ENCODE measurements around the gene GNG7. TPM values are rescaled to one million over a fixed set of nuclear protein-coding genes. Genes with fewer than 3 reads are reported as not detected.

Gene GNG7
- polyA plus RNA-seq, 1 of the 3 experiments (the other 2 are of a cell fraction), result 2.2 TPM

DNA sequence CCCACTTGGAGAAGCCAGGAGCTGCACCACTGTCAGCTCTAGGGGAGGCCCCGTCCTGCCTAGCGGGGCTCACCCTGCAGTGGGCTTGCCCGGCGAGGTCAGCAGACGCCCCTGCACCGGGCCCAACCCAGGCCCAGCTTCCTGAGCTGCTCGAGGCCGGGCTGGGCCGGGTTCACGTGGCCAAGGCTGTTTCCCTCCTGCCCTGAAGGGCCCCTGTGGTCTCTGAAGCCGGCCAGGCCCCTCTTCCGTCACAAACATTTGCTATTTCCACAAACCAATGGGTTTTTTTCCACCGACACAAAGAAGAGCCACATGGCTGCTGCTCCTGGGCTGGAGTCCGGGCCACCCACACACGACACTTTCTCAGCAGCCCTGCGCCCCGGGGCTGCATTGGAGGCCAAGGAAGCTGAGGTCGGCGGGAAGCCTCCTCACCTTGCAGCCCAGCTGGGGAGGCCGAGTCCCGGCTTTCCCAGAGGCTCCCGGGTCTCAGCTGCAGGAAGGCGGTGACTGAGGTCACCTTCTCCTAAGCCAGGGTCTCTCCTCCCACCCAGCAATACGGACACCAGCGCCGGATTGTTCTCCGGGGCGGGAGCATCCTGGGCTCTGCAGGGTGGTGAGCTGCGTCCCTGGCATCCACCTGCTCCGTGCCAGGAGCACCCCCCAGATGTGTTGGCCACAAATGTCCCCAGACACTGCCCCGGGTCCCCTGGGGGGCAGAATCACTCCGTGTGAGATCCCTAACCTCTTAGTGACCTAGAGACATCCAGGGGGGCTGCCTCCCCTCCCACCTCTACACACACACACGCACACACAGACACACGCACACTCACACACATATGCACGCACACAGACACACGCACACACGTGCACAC lies 146.0 kb downstream of the GNG7 start:
- no peak overlapping the region for H2AFZ ChIP-seq (ENCODE audit: low read depth)
- no peak for DNase-seq
- CTCF ChIA-PET, result interaction anchor here (1.1 kb wide), 1 partner anchor 23 kb away, joined by 3 read pairs; no protein-coding TSS in a partner anchor
- POLR2A ChIA-PET, result interaction anchor here (0.5 kb wide), 1 partner anchor 108 kb away, joined by 4 read pairs; no protein-coding TSS in a partner anchor
- TF ChIP-seq, protein P1, sequence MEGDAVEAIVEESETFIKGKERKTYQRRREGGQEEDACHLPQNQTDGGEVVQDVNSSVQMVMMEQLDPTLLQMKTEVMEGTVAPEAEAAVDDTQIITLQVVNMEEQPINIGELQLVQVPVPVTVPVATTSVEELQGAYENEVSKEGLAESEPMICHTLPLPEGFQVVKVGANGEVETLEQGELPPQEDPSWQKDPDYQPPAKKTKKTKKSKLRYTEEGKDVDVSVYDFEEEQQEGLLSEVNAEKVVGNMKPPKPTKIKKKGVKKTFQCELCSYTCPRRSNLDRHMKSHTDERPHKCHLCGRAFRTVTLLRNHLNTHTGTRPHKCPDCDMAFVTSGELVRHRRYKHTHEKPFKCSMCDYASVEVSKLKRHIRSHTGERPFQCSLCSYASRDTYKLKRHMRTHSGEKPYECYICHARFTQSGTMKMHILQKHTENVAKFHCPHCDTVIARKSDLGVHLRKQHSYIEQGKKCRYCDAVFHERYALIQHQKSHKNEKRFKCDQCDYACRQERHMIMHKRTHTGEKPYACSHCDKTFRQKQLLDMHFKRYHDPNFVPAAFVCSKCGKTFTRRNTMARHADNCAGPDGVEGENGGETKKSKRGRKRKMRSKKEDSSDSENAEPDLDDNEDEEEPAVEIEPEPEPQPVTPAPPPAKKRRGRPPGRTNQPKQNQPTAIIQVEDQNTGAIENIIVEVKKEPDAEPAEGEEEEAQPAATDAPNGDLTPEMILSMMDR (IDR thresholded peaks at IDR 0.05), result no peak
- TF ChIP-seq, protein P2, sequence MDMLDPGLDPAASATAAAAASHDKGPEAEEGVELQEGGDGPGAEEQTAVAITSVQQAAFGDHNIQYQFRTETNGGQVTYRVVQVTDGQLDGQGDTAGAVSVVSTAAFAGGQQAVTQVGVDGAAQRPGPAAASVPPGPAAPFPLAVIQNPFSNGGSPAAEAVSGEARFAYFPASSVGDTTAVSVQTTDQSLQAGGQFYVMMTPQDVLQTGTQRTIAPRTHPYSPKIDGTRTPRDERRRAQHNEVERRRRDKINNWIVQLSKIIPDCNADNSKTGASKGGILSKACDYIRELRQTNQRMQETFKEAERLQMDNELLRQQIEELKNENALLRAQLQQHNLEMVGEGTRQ (IDR thresholded peaks at IDR 0.05; ENCODE audit: borderline replicate concordance, low read depth, low read length), result no peak
- no peak for TF ChIP-seq TEAD4 (IDR thresholded peaks at IDR 0.05; ENCODE audit: borderline replicate concordance, insufficient read depth)
- no peak for TF ChIP-seq GABPA (IDR thresholded peaks at IDR 0.05; ENCODE audit: low read depth)
- no peak for TF ChIP-seq EP300 (IDR thresholded peaks at IDR 0.05; ENCODE audit: borderline replicate concordance in 1 of 2, low read depth in 1 of 2, low read length in 1 of 2)
- TF ChIP-seq SIN3A (IDR thresholded peaks at IDR 0.05; ENCODE audit: borderline replicate concordance, low read depth, low read length), result no peak
- no peak for TF ChIP-seq ELF1 (IDR thresholded peaks at IDR 0.05)
- TF ChIP-seq RFX5 (IDR thresholded peaks at IDR 0.05; ENCODE audit: low read length), result no peak
- no peak for TF ChIP-seq MEF2A (IDR thresholded peaks at IDR 0.05; ENCODE audit: borderline replicate concordance, low read depth)
- TF ChIP-seq SMC3 (IDR thresholded peaks at IDR 0.05; ENCODE audit: low read depth, low read length), result no peak
- TF ChIP-seq, protein P3, sequence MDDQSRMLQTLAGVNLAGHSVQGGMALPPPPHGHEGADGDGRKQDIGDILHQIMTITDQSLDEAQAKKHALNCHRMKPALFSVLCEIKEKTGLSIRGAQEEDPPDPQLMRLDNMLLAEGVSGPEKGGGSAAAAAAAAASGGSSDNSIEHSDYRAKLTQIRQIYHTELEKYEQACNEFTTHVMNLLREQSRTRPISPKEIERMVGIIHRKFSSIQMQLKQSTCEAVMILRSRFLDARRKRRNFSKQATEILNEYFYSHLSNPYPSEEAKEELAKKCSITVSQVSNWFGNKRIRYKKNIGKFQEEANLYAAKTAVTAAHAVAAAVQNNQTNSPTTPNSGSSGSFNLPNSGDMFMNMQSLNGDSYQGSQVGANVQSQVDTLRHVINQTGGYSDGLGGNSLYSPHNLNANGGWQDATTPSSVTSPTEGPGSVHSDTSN (IDR thresholded peaks at IDR 0.05), result no peak
- TF ChIP-seq MXI1 (IDR thresholded peaks at IDR 0.05; ENCODE audit: low read depth, low read length), result no peak
- TF ChIP-seq, protein P4, sequence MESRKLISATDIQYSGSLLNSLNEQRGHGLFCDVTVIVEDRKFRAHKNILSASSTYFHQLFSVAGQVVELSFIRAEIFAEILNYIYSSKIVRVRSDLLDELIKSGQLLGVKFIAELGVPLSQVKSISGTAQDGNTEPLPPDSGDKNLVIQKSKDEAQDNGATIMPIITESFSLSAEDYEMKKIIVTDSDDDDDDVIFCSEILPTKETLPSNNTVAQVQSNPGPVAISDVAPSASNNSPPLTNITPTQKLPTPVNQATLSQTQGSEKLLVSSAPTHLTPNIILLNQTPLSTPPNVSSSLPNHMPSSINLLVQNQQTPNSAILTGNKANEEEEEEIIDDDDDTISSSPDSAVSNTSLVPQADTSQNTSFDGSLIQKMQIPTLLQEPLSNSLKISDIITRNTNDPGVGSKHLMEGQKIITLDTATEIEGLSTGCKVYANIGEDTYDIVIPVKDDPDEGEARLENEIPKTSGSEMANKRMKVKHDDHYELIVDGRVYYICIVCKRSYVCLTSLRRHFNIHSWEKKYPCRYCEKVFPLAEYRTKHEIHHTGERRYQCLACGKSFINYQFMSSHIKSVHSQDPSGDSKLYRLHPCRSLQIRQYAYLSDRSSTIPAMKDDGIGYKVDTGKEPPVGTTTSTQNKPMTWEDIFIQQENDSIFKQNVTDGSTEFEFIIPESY (IDR thresholded peaks at IDR 0.05; ENCODE audit: borderline replicate concordance, low read depth), result no peak
- TF ChIP-seq RCOR1 (IDR thresholded peaks at IDR 0.05; ENCODE audit: low read length), result no peak
- no peak overlapping the region for H3K4me2 ChIP-seq
- H4K20me1 ChIP-seq (ENCODE audit: insufficient read depth), result no peaks in the 10 kb centered on the region
- H3K9me3 ChIP-seq, result no peaks in the 10 kb centered on the region
- H3K9me2 ChIP-seq, result no peaks in the 10 kb centered on the region
- H3K27me3 ChIP-seq (ENCODE audit: insufficient read depth), result no peaks in the 10 kb centered on the region
- peaks cover 23% of the 10 kb centered on the region for H3F3A ChIP-seq (replicated peaks; ENCODE audit: insufficient read depth)
- H3K4me1 ChIP-seq (ENCODE audit: control insufficient read depth in 1 of 2, insufficient read depth in 2 of 2, low read depth in 1 of 2, low read length in 1 of 2), result no peaks in the 10 kb centered on the region
- no peaks in the 10 kb centered on the region for H3K79me2 ChIP-seq (ENCODE audit: insufficient read depth)
- H3K4me3 ChIP-seq (ENCODE audit: low read depth in 2 of 2, low read length in 1 of 2), result no peak overlapping the region
- 84% methylated on average over 11 of the region's 37 CpGs for WGBS (ENCODE audit: low lambda C conversion rate)
- H3K27ac ChIP-seq (ENCODE audit: low read depth in 2 of 2, low read length in 1 of 2), result no peak overlapping the region
- H3K9ac ChIP-seq, result no peak overlapping the region
- no peaks in the 10 kb centered on the region for H3K36me3 ChIP-seq (replicated peaks in 1 of 2; ENCODE audit: control insufficient read depth in 1 of 2, insufficient read depth in 2 of 2, low read length in 1 of 2)
